ENCODE data around the gene ADCY3. TPM values are rescaled to one million over a fixed set of nuclear protein-coding genes. Genes with fewer than 3 reads are reported as not detected.

The ADCY3 gene
- total and polyA plus RNA-seq, 10 of the 15 experiments (the other 5 are each of a cell fraction or from before 2014, with no cell fraction given), result 2.8 to 102 (median 50.4) TPM

DNA sequence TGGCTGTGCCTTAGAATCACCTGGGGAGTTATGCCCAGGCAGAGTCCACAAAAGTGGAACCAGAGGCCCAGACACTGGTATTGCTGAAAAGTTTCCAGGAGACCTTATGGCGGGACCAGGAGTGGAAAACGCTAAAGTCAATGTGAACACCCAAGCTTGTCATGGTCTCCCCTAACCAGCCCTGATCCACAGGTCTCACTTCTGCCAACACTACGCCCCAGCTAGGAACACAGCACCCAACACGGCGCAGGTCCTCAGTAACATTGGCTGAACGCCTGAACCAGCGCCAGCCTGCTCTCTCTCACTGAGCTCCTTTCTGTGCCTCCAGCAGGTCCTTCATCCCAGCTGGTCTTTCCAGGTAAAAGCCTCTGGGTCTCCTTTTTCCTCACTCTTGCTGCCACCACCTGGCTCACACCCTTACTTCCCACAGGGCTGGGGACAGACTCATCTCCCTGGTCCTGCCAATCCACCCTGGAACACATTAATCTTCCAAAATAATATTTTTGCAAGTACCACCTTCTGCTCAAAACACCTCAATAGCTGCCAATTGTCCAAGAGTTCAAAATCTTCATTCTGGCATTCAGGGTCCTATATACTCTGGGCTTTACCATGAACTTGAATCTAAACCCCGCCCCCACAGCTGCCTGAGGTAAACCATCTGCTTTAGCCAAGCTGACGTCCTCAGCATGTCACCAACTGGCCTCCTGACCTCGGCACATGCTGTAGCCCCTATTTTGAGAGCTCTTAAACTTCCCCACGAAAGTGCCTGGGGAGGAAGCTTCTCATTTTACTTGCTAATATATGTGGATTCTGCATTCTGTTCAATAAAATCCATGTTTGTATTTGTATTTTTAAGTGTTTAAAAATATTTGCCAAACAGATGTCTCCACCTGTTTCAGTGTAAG is 34.6 kb downstream of the ADCY3 start (continued):
- TF ChIP-seq, protein P1, sequence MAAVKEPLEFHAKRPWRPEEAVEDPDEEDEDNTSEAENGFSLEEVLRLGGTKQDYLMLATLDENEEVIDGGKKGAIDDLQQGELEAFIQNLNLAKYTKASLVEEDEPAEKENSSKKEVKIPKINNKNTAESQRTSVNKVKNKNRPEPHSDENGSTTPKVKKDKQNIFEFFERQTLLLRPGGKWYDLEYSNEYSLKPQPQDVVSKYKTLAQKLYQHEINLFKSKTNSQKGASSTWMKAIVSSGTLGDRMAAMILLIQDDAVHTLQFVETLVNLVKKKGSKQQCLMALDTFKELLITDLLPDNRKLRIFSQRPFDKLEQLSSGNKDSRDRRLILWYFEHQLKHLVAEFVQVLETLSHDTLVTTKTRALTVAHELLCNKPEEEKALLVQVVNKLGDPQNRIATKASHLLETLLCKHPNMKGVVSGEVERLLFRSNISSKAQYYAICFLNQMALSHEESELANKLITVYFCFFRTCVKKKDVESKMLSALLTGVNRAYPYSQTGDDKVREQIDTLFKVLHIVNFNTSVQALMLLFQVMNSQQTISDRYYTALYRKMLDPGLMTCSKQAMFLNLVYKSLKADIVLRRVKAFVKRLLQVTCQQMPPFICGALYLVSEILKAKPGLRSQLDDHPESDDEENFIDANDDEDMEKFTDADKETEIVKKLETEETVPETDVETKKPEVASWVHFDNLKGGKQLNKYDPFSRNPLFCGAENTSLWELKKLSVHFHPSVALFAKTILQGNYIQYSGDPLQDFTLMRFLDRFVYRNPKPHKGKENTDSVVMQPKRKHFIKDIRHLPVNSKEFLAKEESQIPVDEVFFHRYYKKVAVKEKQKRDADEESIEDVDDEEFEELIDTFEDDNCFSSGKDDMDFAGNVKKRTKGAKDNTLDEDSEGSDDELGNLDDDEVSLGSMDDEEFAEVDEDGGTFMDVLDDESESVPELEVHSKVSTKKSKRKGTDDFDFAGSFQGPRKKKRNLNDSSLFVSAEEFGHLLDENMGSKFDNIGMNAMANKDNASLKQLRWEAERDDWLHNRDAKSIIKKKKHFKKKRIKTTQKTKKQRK (IDR thresholded peaks at IDR 0.05; ENCODE audit: low read depth, low read length), result no peak
- TF ChIP-seq SPI1 (IDR thresholded peaks at IDR 0.05; ENCODE audit: borderline replicate concordance, insufficient read depth, low read depth, low read length), result no peak
- TF ChIP-seq, protein P2, sequence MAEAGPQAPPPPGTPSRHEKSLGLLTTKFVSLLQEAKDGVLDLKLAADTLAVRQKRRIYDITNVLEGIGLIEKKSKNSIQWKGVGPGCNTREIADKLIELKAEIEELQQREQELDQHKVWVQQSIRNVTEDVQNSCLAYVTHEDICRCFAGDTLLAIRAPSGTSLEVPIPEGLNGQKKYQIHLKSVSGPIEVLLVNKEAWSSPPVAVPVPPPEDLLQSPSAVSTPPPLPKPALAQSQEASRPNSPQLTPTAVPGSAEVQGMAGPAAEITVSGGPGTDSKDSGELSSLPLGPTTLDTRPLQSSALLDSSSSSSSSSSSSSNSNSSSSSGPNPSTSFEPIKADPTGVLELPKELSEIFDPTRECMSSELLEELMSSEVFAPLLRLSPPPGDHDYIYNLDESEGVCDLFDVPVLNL (IDR thresholded peaks at IDR 0.05; ENCODE audit: low read depth, low read length), result no peak
- TF ChIP-seq SUPT20H (IDR thresholded peaks at IDR 0.05; ENCODE audit: borderline replicate concordance, control insufficient read depth, low read depth, low read length), result no peak
- TF ChIP-seq, protein P3, sequence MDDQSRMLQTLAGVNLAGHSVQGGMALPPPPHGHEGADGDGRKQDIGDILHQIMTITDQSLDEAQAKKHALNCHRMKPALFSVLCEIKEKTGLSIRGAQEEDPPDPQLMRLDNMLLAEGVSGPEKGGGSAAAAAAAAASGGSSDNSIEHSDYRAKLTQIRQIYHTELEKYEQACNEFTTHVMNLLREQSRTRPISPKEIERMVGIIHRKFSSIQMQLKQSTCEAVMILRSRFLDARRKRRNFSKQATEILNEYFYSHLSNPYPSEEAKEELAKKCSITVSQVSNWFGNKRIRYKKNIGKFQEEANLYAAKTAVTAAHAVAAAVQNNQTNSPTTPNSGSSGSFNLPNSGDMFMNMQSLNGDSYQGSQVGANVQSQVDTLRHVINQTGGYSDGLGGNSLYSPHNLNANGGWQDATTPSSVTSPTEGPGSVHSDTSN (IDR thresholded peaks at IDR 0.05; ENCODE audit: insufficient replicate concordance, low read depth, low read length), result peak; percentile 54
- TF ChIP-seq RUNX3 (IDR thresholded peaks at IDR 0.05; ENCODE audit: low read length), result no peak
- TF ChIP-seq KAT2A (conservative IDR thresholded peaks at IDR 0.05; ENCODE audit: control insufficient read depth, low read depth, low read length), result no peak
- TF ChIP-seq EZH2 (IDR thresholded peaks at IDR 0.05; ENCODE audit: borderline replicate concordance, control insufficient read depth, low read depth, low read length), result no peak
- TF ChIP-seq GABPA (IDR thresholded peaks at IDR 0.05; ENCODE audit: low read depth), result no peak
- TF ChIP-seq NR2F1 (conservative IDR thresholded peaks at IDR 0.05), result peak; percentile 77
- peak; percentile 59 to 77 for TF ChIP-seq BHLHE40 (IDR thresholded peaks at IDR 0.05; ENCODE audit: borderline replicate concordance in 1 of 2, low read depth in 2 of 2, low read length in 1 of 2)
- TF ChIP-seq, protein P4, sequence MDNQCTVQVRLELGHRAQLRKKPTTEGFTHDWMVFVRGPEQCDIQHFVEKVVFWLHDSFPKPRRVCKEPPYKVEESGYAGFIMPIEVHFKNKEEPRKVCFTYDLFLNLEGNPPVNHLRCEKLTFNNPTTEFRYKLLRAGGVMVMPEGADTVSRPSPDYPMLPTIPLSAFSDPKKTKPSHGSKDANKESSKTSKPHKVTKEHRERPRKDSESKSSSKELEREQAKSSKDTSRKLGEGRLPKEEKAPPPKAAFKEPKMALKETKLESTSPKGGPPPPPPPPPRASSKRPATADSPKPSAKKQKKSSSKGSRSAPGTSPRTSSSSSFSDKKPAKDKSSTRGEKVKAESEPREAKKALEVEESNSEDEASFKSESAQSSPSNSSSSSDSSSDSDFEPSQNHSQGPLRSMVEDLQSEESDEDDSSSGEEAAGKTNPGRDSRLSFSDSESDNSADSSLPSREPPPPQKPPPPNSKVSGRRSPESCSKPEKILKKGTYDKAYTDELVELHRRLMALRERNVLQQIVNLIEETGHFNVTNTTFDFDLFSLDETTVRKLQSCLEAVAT (IDR thresholded peaks at IDR 0.05), result no peak
- TF ChIP-seq FOS (IDR thresholded peaks at IDR 0.05; ENCODE audit: borderline replicate concordance, extremely low read depth, insufficient read length), result no peak
- TF ChIP-seq POU2F2 (IDR thresholded peaks at IDR 0.05; ENCODE audit: borderline replicate concordance, low read depth, low read length), result no peak
- TF ChIP-seq, protein P5, sequence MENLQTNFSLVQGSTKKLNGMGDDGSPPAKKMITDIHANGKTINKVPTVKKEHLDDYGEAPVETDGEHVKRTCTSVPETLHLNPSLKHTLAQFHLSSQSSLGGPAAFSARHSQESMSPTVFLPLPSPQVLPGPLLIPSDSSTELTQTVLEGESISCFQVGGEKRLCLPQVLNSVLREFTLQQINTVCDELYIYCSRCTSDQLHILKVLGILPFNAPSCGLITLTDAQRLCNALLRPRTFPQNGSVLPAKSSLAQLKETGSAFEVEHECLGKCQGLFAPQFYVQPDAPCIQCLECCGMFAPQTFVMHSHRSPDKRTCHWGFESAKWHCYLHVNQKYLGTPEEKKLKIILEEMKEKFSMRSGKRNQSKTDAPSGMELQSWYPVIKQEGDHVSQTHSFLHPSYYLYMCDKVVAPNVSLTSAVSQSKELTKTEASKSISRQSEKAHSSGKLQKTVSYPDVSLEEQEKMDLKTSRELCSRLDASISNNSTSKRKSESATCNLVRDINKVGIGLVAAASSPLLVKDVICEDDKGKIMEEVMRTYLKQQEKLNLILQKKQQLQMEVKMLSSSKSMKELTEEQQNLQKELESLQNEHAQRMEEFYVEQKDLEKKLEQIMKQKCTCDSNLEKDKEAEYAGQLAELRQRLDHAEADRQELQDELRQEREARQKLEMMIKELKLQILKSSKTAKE (IDR thresholded peaks at IDR 0.05; ENCODE audit: low read depth, poor library complexity, severe bottlenecking), result no peak
- TF ChIP-seq MEF2A (IDR thresholded peaks at IDR 0.05; ENCODE audit: insufficient read depth, low read depth, low read length), result no peak
- TF ChIP-seq ZNF217 (IDR thresholded peaks at IDR 0.05), result no peak
- TF ChIP-seq SMAD5 (IDR thresholded peaks at IDR 0.05; ENCODE audit: low read depth), result no peak
